Fibroblast of upper back skin (primary cell): ENCODE results near the gene ZNF750.
A peak's percentile ranks its signal among the peaks of the same experiment; 100 is the strongest.

ENCODE experiments used
- DNase-seq: peaks from one replicate; pipeline ENCODE4 v3.0.0-alpha.2; 2013

ZNF750 gene

DNA sequence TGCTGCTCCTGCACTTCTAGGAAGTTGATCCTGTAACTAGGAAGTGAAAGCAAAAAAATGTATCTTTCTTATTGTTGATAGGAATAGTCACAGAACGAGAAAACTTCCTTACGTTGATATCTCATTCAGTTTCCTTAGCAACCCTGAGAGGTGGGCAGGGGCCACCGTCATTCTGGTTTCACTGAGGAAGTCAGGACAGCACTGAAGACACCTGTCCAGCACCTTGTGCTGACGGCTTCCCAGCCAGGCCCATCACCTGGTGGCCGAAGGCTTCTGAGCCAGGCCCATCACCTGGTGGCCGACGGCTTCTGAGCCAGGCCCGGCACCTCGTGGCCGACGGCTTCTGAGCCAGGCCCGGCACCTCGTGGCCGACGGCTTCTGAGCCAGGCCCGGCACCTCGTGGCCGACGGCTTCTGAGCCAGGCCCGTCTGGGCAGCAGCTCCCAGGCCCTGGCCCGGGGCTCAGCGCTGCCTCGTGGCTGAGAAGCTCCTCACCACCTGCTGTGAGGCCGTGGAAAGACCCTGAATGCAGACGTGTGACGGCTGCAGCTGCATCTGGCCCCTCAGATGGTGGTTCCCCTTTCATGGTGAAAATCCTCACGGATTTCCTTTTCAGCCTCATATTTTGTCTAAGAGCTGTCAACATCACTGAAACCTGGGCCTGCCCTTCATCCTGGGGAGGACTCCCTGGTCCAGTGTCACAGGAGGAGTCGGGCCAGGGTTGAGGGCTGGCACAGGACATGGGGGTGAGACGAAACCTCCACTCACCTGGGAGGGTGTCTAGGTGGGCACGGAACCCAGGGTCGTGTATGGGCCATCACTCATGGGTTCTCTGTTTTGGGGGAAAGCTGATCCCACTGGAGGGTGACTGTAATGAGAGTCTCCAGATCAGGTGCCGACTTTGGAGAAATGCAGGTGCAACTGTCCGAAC lies 33.0 kb upstream of the ZNF750 start:
- DNase-seq, result no peak

- no peak for DNase-seq
These were observed 32.1 kb upstream of the ZNF750 start for GRCh38 chr17:82871776-82872561.

DNA sequence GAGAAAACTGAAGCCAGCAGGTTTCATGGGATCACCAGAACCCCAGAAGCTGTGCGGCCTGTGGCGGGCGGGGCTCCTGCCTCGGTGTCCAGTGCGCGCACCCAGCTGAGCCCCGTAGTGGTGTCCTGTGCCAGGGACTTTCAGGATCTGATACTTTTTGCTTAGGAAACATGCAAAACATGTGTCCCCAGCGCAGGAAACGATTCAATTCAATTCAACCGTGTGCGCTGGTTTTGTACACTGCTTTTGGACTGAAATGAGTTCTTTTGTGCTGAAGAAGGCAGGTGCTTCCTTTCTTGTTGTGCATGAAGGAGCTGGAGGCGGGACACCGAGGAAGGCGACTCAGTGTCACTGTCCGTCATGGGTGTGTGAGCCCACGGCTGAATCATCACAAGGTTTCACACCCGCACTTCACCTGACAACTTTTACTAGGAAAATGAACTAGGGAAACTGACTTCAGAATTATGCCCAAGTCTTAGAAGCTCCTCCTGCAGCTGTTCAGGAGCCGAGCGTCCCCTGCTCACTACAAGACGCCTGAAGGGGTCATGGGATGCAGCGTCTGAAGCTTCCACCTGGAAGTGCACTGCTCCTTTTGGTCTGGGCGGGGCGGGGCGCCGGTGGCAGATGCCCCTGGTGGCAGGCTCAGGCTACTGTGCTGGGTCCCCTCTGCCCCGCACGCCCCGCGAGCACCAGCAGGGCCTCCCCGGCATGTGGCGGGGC lies 31.4 kb upstream of the ZNF750 start:
- no peak for DNase-seq

- DNase-seq, result no peak
These were observed 30.7 kb upstream of the ZNF750 start for GRCh38 chr17:82870541-82870940.

GRCh38 chr17:82870091-82870491 lies 30.3 kb upstream of the ZNF750 start:
- no peak for DNase-seq

DNA sequence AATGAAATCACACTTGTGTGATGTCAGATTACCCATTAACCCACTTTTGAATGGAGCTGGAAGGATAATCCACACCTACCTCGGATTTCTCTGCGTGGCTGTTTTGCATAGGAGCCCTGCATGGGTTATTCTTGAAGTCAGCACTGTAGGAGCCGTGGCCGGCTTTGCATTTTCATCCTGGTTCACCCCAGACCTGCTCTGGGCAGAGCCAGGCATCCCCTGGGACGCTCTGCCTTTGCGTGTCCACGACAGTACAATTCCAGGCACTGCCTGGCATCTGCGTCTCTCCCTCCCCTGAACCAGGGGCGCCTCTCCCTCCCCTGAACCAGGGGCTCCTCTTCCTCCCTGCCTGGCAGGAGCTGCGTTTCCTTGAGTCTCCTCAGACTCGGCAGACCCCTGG lies 29.7 kb upstream of the ZNF750 start:
- no peak for DNase-seq

- DNase-seq, result no peak
These were observed 28.9 kb upstream of the ZNF750 start for GRCh38 chr17:82868715-82869131.

DNA sequence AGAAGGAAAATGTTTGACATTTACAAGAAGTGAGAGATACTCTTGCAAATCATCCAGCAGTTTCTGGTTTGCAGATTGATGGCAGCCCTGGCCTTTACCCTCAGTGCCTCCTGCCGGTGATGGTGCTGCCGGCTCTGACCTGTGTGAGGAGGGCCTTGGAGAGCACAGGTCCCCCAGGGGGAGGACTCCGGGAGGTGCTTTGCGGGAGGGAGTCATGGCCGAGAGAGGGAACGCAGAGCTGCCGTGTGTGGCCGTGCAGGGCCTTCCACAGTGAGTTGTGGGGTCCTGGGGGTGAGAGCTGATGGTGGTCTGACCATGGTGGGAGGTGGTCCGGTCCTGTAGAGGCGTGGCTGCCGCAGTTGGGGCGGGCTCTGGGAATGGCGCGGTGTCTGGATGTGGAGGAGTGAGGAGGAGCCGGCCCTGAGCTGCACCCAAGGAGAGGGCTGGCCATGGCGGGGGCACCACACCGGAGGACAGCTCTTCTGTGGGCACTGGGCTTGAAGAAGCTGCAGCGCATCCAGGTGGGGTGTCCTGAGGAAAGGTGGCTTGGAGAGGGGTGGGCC lies 28.0 kb upstream of the ZNF750 start:
- no peak for DNase-seq

GRCh38 chr17:82866590-82867191 lies 26.9 kb upstream of the ZNF750 start:
- DNase-seq, result peak; percentile 78

DNA sequence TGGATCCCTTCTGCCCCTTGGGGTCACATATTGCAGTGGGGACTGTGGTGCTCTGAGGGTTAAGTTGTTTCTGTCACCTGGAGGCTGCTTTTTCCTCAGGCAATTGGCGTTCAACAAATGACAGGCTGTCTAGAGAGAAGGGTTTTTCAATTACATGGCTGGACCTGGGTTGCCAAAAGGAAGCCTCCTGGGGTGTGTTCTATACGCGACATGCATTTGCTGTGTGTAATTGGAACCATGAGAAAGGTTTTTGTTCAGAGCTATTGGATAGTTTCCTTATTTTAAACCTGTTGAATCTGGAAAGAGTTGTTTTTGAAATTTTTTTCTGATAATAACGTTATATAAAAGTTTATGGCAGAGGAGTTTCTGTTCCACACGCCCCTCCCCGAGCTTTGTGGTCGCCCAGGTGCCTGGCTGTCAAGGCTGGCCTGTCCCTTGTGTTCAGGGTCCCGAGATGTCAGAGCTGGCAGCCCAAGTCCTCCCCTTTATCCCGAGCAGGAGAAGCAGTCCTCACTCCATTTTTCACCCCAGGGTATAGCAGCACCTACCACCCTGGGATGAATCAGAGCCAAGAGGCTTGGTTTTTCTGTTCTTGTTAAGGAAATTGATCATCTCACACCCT lies 26.1 kb upstream of the ZNF750 start:
- no peak for DNase-seq

DNA sequence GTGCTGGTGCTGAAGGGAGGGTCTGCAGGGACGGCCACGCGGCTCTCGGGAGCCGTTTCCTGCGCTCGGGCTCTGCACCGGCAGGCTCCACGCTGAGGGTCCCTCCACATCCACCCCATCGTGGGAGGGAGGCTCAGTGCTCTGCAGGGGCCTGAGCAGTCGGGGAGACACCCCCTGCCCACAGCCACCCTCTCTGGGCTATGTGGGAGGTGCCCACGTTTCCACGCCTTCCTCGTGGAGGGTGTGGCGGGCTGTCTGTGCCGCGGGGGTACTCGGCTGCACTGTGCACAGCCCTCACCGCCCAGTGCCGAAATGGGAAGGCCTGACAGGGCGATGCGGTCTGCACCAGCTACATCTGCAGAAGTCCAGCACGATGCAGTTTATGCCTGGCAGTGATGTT lies 25.5 kb upstream of the ZNF750 start:
- DNase-seq, result no peak

DNA sequence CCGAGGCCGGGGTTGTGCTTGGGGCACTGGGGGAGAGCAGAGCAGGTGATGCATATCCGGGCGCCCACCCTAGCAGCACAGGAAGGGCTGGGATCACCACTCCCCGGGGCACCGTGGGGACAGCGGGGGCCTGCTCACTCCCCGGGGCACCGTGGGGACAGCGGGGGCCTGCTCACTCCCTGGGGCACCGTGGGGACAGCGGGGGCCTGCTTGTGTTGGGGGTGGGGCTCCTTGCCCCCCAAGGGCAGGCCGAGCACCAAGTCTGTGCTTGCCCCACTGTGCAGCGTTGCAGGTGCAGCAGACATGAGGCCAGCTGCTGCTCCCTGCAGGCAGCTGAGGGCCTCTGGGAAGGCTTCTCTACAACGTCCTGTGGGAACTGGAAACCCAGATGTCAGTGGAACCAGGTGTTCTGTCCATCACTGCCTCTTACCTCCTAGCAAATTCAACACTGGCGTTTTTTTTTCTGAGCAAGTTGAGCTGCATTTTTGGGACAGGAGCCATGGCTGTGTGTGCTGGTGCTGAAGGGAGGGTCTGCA lies 25.0 kb upstream of the ZNF750 start:
- DNase-seq, result no peak

DNA sequence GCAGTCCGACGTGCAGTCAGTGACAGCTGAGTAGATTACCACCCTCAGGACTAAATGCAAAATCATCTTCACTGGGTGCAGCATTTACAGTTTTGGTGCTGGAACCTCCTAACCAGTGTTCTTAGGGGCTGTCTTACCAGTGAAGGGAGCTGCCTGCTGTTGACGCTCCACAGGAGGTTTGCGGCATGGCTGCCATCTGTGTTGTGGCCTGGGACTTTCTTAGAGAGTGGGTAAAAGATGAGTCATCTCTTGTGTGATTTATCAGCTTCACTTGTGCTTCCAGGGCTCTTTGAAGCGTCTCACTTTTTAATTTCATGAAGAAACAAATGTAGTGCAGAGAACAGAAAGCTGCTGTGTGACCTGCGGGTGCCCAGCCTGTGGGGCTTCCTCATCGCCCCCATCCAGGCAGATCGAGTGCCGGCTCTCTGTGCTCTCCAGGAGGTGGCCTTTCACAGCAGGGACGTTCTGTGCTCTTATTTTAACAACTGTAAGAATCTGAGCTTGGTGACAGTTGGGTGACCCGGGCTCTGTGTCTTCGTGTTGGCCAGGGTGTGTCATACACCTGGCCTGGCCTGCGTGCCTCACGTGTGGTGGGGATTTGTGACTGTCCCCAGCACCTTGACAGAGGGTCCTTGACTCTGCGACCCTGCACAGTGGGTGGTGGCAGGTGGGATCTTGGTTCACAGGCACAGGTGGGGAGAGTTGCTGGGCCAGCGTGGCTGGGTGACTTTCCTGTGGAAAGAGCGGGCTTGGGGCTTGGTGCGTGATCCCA lies 24.3 kb upstream of the ZNF750 start:
- peak; percentile 84 for DNase-seq

GRCh38 chr17:82863383-82863940 lies 23.6 kb upstream of the ZNF750 start:
- DNase-seq, result no peak

DNA sequence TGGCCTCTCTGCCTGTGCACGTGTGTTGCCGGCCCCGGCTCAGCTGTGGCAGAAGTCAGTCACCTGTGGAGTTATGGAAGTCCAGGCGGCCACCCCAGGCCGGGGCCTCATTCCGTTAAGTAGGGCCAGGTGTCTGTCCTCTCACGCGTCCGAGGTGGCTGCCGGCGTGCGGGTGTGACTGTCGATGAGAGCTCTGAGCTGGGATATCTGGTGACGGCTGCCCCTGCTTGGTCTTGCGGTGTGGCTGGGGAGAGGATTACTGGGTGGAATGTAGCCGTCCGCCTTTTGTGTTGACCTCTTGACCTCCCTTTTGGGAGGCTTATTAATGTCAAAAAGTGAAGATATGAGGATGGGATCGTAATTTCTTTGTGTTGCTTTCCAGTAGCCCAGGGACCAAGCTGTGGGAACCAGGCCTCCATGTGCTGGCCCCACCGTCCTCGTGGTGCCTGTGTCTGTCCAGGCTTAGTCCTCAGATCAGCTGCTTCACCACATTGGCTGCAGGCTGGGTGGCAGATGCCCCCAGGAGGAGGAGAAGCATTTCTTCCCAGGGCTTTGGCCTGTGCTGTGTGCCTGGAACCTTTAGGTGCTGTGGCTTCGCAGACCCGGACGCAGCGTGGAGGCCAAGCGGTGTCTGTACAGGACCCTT lies 23.0 kb upstream of the ZNF750 start:
- DNase-seq, result no peak

- DNase-seq, result no peak
These were observed 22.4 kb upstream of the ZNF750 start for GRCh38 chr17:82862191-82862590.

DNA sequence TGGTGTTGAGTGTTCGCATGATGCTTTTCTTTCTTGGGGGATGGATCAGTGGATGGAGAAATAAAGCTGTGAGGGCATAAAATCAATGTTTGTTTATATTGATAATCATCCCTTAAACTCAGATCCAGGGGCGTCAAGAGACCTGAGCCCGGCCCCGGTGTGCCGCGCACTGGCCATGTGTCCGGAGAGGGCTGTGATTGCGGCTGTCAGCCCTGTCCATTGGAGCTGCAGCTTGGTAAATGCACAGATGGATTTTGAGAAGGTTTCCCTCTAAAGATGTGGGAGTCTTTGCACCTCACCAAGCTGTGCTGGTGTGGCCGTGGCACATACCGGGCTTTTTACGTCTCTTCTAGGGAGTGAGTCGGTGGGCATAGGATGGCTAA lies 21.6 kb upstream of the ZNF750 start:
- no peak for DNase-seq

DNA sequence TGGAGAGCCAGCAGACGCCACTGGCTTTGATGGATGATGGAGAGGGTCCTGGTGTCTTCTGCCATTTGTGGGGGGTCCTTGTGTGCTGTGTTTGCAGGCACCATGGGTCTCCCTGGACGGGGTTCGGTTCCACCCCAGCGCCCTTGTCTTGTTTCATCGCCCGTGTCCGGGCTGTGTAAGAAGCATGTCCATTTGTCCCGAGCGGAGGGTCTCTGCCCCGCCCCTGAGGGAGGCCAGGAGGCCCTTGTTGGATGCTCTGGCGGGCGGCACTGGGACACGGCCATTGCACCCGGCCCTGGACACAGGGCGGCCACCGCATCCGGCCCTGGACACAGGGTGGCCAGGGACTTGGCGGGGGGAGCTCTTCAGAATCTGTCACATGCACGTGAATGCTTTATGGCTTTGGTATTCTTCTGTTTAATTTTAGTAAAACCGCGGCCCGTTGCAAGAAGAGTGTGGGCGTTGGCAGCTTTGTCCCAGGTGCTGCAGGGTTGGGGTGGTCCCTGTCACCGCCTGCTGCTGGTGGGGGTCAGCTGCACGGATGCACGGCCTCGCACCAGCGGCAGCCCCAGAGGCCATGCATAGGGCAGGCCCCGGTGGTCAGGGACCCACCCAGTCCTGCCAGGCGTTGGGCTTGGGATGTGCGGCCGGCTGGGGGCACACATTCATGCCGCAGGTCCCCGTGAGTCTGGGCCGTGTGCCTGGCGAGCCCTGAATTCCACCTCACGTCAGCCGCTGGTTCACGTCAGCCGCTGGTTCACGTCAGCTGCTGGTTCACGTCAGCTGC lies 21.0 kb upstream of the ZNF750 start:
- no peak for DNase-seq
